A549 treated with Mapracorat at 1 μM for 4 hours (cell line): ENCODE results near the gene PRR14. TPM values are rescaled to one million over a fixed set of nuclear protein-coding genes. Genes with fewer than 3 reads are reported as not detected.

Experiments used
- total RNA-seq: library from RNA; stranded (reverse); fragments of 200-300 nt; extraction: Qiagen RNA extraction; gene quantifications from 5 replicates; pipeline ENCODE4 v1.2.3, GENCODE V29; 2022

The PRR14 gene
- 20.1 to 25.5 TPM (median 22.5 TPM) in 5 replicates for total RNA-seq

DNA sequence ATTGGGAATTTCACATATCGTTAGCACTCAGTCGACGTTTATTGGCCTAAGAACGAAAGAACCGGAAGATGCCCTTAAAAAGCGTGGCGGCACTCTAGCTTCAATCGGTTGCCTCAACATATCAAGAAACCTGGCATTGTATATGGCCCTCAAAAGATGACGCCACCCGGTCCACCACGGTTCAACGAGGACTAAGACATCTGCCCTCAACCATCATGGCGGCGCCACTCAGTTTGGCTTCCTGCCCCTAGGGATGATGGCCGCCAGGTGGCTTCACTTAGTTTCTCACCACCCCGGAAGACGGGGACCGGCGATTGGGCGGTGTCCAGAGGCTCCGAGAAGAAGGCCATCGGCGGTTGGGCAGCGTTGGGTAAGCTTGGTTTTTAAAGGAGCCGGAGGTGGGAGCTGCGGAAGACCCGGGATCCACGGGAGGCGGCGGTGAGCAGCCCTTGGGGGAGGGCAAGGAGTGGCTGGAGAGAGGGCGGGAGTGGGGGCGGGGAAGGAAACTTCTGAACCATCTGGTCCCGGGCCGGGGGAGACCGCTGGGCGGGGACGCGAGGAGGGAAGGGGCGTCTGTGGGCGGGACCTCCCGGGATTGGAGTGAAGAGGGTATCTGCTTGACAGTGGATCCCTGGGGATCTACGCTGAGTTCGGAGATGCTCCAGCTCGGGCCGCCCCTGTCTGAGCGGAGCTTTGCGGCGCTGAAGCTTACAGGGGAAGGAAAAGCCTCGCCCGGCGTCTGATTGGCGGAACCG is at the start of gene PRR14:
Gene PRR14, plus strand, starts transcription at position 592 of the 755 bp plus-strand sequence. CDS start 686 bp downstream, outside the sequence.

DNA sequence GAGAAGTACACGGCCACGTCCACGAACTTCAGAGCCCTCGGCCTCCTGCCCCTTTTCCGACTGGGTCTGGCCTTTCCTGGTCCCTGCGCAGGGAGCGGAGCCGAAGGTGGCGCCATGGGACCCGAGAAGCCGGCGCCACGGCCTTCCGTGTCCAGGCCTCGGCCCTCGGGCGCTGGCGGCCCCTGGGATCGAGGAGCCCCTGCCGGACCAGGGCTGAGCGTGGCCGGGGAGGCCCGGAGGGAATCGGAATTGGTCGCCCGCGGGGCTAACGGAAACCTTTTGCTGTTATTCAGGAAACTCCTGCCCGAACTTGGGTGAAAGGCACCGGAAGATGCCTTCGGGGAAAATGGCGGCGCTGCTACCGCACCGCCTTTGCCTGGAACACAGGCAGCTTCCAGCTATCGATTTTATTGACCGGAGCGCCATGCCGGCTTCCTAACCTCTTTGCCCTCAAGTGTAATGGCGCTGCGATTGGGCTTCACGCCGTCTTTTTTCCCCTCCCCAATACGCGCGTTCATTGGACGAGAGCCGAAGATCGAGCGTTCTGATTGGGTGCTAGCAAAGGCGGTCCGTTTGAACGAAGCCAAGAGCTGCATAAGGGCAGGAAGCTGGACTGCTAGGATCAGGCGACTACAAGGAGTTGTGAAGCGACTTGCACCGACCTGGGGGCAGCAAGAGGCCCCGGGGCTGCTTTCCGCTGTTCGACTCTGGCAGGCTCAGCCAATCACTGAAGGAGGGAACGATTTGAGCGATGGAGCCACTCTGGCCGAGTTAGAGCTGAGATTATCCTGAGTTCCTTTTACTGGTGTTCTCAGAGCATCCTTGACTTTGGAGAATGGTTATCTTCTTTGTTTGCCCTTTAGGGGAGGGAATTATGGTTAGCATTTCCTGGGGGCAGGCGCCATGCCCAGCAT is 40.6 kb upstream of the PRR14 start, which contains the start of gene ZNF689:
Gene ZNF689, minus strand, starts transcription at position 464 of the 914 bp plus-strand sequence. Its CDS starts 348 bp downstream, at position 116.

DNA sequence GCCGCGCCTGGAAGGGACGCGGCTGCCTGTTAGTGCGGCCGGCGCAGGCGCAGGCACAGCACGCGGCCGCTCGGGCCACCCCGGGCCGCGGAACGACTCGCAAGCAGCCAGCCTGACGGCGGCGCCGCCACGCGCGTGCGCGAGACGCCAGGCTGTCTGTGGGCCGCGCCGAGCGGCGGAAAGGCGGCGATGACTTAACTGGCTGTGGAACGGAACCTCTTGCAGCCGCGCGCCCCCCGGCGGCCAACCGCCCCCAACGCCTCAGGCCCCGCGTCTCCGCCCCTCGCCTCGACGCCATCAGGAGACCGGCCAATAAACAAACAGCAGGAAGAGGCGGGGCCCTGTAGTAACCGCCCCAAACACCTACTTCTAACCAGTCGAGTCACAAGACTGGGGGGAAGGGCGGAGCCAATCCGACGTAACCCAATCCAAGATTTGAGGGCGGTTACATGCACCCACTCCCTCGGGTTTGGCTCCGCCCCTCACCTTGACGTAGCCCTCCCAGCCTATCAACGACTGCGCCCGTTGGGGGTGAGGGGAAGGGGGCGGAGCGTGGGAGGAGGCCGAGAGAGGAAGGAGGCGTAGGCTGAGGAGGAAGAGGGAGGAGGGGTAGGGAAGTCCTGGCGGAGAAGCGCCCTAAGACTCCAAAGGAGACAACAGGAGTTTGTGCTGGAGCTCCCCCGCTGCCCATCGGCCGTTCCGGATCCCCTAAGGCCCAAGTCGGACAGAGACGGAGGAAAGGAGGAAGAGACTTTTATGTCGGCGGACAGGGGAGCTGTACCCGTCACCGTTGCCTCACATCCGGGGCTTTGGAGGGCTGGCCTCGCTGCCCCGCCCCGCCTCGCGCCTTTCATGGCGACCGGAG is 7.3 kb downstream of the PRR14 start, which contains the start of gene FBRS:
Gene FBRS, plus strand, starts transcription at position 566 of the 865 bp plus-strand sequence. CDS start 1,088 bp downstream, outside the sequence.

DNA sequence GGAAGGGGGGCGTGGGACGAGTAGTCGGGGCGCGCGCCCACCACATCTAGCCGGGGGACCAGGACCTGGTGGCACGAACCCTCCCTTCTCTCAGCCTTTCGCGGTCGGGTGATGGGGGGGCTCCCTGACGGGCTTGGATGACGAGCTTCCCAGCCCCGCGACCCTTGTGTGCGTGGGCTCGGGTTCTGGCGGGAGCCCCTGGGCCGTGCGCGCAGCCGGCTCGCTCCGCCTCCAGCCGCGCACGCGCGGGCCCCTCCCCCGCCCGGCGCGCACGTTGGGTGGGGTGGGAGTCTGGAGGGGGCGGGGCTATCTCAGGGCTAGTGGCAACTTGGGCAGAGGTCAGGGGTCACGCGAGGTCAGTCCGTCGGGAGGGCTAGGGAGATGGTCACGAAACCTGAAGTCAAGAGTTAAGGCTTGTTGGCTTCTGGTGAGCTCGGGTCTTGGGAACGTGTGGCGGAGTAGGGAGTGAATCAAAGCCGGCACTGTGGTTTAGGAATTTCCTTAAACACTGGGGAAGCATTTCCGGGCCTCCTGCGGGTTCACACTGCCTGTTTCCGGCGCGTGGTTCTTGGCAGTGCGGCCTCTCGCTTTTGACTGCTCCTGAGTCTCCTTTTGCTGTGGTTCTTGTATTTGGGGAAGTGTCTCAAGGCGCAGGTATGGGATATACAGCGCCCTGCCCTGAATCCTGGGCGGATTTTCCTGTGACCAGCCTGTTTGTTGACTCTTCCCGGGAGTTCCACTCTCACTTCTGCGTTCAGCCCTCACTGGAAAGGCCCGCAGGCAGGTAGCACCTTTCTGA is 48.3 kb downstream of the PRR14 start, which contains the start of gene SRCAP:
Gene SRCAP, plus strand, starts transcription at position 356 of the 799 bp plus-strand sequence. CDS start 1,654 bp downstream, outside the sequence.

Other genes starting within 250 kb of the PRR14 start
- gene ZNF771, start 243.4 kb upstream of the PRR14 start, total RNA-seq, result 2.8 to 6.1 TPM (median 5.3 TPM) in 5 replicates
- gene DCTPP1, start 220.9 kb upstream of the PRR14 start, total RNA-seq, result 95.7 to 126 TPM (median 123 TPM) in 5 replicates
- 45.9 to 48.4 TPM (median 47.4 TPM) in 5 replicates for gene SEPHS2, start 205.1 kb upstream of the PRR14 start, total RNA-seq
- gene ITGAL, start 178.2 kb upstream of the PRR14 start, total RNA-seq, result 0.03 to 0.21 TPM in 2 of 5 replicates, not detected in the others
- 37.5 to 47.8 TPM (median 45.5 TPM) in 5 replicates for gene ZNF768, start 124.4 kb upstream of the PRR14 start, total RNA-seq
- 3.2 to 5.0 TPM (median 3.8 TPM) in 5 replicates for gene ZNF747, start 116.1 kb upstream of the PRR14 start, total RNA-seq
- gene ZNF764, start 92.6 kb upstream of the PRR14 start, total RNA-seq, result 4.1 to 6.7 TPM (median 6.4 TPM) in 5 replicates
- gene ZNF688, start 79.2 kb upstream of the PRR14 start, total RNA-seq, result 4.9 to 8.7 TPM (median 6.6 TPM) in 5 replicates
- gene ZNF785, start 65.3 kb upstream of the PRR14 start, total RNA-seq, result not detected in 5 replicates
- 7.5 to 9.5 TPM (median 8.8 TPM) in 5 replicates for gene ZNF689, start 40.6 kb upstream of the PRR14 start, total RNA-seq
- 29.6 to 43.8 TPM (median 40.0 TPM) in 5 replicates for gene FBRS, start 7.5 kb downstream of the PRR14 start, total RNA-seq
- gene SRCAP, start 48.2 kb downstream of the PRR14 start, total RNA-seq, result 8.2 to 25.8 TPM (median 21.5 TPM) in 5 replicates
- gene PHKG2, start 97.5 kb downstream of the PRR14 start, total RNA-seq, result 20.8 to 31.7 TPM (median 29.7 TPM) in 5 replicates
- 5.5 to 9.4 TPM (median 8.9 TPM) in 5 replicates for gene CFAP119, start 111.1 kb downstream of the PRR14 start, total RNA-seq
- 66.6 to 85.9 TPM (median 80.0 TPM) in 5 replicates for gene RNF40, start 111.4 kb downstream of the PRR14 start, total RNA-seq
- gene ZNF629, start 136.2 kb downstream of the PRR14 start, total RNA-seq, result 15.7 to 18.8 TPM (median 18.0 TPM) in 5 replicates
- 25.8 to 42.7 TPM (median 40.6 TPM) in 5 replicates for gene BCL7C, start 243.1 kb downstream of the PRR14 start, total RNA-seq
- gene CTF1, start 245.7 kb downstream of the PRR14 start, total RNA-seq, result 0.11 to 0.39 TPM (median 0.15 TPM) in 5 replicates